ENCODE data around the gene AP2S1. TPM values are rescaled to one million over a fixed set of nuclear protein-coding genes. Genes with fewer than 3 reads are reported as not detected.

Gene AP2S1
- total RNA-seq, 2 donors from 2014 or later: 118 to 141 TPM

DNA sequence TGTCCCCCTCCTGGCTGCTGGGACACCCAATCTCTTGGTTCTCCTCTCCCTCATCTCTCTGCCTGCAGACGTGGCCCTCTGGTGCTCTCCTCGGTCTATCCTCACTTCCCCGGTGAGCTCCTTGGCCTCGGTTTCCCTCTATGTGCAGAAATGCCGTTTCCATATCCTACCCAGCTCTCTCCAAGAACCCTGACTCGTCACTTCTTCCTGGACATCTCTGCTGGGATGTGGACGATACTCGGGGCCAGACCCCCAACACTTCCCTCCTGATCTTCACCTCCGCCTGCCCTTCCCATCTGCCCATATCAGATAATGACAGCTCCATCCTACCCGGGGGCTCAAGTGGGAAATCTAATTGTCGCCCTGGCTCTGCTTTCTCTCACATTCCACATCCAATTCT, 7.9 kb downstream of the AP2S1 start:
- WGBS: 87% methylated on average over 11 of the region's 11 CpGs
- H3K4me3 ChIP-seq: no peak overlapping the region
- H3K27ac ChIP-seq: peak overlapping the region; percentile 59 to 68
- intact Hi-C loops (cut with DNase I): no loop called here
- H3K36me3 ChIP-seq: no peaks in the 10 kb centered on the region
- no peaks in the 10 kb centered on the region for H3K27me3 ChIP-seq (replicated peaks; ENCODE audit: insufficient read depth)
- no peaks in the 10 kb centered on the region for H3K9me3 ChIP-seq
- TF ChIP-seq POLR2AphosphoS5 (IDR thresholded peaks at IDR 0.05) (no peak), POLR2A (IDR thresholded peaks at IDR 0.05) (no peak)
- TF ChIP-seq, protein P1, sequence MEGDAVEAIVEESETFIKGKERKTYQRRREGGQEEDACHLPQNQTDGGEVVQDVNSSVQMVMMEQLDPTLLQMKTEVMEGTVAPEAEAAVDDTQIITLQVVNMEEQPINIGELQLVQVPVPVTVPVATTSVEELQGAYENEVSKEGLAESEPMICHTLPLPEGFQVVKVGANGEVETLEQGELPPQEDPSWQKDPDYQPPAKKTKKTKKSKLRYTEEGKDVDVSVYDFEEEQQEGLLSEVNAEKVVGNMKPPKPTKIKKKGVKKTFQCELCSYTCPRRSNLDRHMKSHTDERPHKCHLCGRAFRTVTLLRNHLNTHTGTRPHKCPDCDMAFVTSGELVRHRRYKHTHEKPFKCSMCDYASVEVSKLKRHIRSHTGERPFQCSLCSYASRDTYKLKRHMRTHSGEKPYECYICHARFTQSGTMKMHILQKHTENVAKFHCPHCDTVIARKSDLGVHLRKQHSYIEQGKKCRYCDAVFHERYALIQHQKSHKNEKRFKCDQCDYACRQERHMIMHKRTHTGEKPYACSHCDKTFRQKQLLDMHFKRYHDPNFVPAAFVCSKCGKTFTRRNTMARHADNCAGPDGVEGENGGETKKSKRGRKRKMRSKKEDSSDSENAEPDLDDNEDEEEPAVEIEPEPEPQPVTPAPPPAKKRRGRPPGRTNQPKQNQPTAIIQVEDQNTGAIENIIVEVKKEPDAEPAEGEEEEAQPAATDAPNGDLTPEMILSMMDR (IDR thresholded peaks at IDR 0.05): no peak
- peaks cover 10% of the 10 kb centered on the region for H3K4me1 ChIP-seq (replicated peaks)
- no peak for DNase-seq (ENCODE audit: low spot score)

DNA sequence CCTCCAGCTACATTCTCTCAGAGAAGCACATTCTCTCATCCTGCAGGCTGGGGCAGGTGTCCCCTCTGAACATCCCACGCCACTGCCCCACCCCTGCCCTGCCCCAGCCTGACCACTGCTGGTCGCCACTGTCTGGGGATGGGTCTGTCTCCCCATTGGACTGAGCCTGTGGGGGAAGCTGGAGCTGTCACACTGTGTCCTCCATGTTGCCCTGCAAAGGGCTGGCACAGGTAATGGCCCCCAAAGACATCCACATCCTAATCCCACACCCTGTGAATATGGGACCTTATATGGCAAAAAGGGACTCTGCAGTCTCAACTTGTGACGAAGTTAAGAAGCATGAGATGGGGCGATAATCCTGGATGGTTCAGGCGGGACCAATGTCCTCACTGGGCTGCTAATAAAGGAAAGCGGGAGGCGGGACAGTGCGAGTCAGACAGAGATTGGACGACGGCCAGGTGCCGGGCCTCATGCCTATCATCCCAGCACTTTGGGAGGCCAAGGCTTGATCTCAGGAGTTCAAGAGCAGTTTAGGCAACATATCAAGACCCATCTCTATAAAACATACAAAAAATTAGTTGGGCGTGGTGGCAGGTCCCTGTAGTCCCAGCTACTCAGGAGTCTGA, 9.1 kb downstream of the AP2S1 start:
- WGBS: 51% methylated on average over 12 of the region's 12 CpGs
- DNase-seq (ENCODE audit: low spot score): peak; percentile 67
- Histone ChIP-seq H3K9me3 (no peaks in the 10 kb centered on the region), H3K4me1 (replicated peaks) (peaks cover 10% of the 10 kb centered on the region), H3K4me3 (no peak overlapping the region), H3K27me3 (replicated peaks; ENCODE audit: insufficient read depth) (no peaks in the 10 kb centered on the region), H3K27ac (peak overlapping the region; percentile 68 to 75), H3K36me3 (no peaks in the 10 kb centered on the region)
- TF ChIP-seq POLR2A (IDR thresholded peaks at IDR 0.05): no peak
- peak; percentile 63 for TF ChIP-seq POLR2AphosphoS5 (IDR thresholded peaks at IDR 0.05)
- TF ChIP-seq, protein P1 (IDR thresholded peaks at IDR 0.05): no peak
- intact Hi-C loops (cut with DNase I): no loop called here

DNA sequence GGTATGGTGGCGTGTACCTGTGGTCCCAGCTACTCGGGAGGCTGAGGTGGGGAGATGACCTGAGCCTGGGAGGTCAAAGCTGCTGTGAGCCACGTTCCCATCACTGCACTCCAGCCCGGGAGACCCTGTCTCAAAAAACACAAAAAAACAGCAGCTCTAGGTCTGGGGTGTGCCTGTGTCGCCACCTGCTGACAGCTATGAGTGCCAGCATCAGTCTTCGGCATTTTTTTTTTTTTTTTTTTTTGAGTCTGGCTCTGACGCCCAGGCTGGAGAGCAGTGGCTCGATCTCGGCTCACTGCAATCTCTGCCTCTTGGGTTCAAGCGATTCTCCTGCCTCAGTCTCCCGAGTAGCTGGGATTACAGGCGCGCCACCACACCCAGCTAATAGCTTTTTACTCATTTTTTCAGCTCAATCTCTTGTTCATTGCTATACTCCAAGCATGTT, 10.1 kb downstream of the AP2S1 start:
- 18% methylated on average over 13 of the region's 13 CpGs for WGBS
- H3K27ac ChIP-seq: peak overlapping the region; percentile 68 to 75
- DNase-seq (ENCODE audit: low spot score): no peak
- peaks cover 10% of the 10 kb centered on the region for H3K4me1 ChIP-seq (replicated peaks)
- H3K4me3 ChIP-seq: no peak overlapping the region
- no peaks in the 10 kb centered on the region for H3K27me3 ChIP-seq (replicated peaks; ENCODE audit: insufficient read depth)
- intact Hi-C loops (cut with DNase I): no loop called here
- TF ChIP-seq, protein P1 (IDR thresholded peaks at IDR 0.05): peak; percentile 75 to 93 (median 85)
- TF ChIP-seq POLR2A (IDR thresholded peaks at IDR 0.05) (no peak), POLR2AphosphoS5 (IDR thresholded peaks at IDR 0.05) (peak; percentile 32)
- no peaks in the 10 kb centered on the region for H3K36me3 ChIP-seq
- no peaks in the 10 kb centered on the region for H3K9me3 ChIP-seq

DNA sequence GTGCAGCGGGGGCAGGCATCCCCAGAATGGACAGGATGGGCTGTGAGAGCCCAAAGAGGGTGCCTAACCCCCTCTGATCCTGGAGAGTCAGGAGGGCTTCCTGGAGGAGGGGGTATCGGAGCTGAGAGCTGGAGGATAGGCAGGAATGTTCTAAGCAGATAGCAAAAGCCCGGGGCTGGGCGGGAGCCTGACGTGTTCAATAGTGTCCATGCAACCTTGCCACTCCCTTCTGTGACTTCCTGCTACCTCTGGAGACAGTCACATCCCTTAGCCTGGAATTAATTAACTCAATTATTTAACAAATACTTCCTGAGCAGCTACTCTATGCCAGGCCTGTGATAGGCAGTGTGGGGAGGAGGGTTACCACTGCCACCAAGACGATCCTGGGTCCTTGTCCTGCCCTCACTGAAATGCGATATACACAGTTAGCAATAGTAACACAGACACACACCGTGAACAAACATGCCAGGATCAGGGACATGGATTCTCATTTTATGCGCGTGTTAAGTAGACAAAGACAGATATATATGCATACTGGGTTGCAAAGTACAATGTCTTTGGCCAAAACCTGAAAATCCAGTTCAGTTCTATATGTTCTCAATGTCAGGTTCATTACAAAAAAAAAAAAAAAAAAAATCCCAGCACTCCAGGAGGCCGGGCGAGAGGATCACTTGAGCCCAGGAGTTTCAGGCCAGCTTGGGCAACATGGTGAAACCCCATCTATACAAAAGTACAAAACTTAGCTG, 10.7 kb downstream of the AP2S1 start:
- DNase-seq (ENCODE audit: low spot score): no peak
- WGBS: 56% methylated on average over 12 of the region's 12 CpGs
- Histone ChIP-seq H3K4me1 (replicated peaks) (peaks cover 10% of the 10 kb centered on the region), H3K4me3 (no peak overlapping the region), H3K27ac (peak overlapping the region; percentile 68 to 75), H3K36me3 (no peaks in the 10 kb centered on the region), H3K9me3 (no peaks in the 10 kb centered on the region), H3K27me3 (replicated peaks; ENCODE audit: insufficient read depth) (no peaks in the 10 kb centered on the region)
- TF ChIP-seq POLR2A (IDR thresholded peaks at IDR 0.05) (no peak), POLR2AphosphoS5 (IDR thresholded peaks at IDR 0.05) (no peak)
- TF ChIP-seq, protein P1 (IDR thresholded peaks at IDR 0.05): no peak
- intact Hi-C loops (cut with DNase I): loop anchor here (2.0 kb wide), 1 partner anchor 83 kb away; no protein-coding TSS in a partner anchor
